ENCODE results near the gene GIPC1.

DNA sequence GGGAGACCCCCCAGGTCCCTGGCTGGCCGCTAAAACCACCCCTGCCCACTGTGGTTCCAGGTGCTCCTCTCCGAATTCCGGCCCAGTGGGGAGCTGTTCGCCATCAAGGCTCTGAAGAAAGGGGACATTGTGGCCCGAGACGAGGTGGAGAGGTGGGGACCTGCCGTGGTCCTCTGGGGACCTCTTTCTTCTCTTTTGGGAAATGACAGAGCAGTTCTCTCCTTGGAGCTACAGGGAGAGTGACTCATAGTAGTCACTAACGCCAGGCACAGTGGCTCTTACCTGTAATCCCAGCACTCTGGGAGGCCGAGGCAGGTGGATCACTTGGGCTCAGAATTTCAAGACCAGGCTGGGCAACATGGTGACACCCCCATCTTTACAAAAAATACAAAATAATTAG lies 28.1 kb downstream of the GIPC1 start:
- TF ChIP-seq, protein P1, sequence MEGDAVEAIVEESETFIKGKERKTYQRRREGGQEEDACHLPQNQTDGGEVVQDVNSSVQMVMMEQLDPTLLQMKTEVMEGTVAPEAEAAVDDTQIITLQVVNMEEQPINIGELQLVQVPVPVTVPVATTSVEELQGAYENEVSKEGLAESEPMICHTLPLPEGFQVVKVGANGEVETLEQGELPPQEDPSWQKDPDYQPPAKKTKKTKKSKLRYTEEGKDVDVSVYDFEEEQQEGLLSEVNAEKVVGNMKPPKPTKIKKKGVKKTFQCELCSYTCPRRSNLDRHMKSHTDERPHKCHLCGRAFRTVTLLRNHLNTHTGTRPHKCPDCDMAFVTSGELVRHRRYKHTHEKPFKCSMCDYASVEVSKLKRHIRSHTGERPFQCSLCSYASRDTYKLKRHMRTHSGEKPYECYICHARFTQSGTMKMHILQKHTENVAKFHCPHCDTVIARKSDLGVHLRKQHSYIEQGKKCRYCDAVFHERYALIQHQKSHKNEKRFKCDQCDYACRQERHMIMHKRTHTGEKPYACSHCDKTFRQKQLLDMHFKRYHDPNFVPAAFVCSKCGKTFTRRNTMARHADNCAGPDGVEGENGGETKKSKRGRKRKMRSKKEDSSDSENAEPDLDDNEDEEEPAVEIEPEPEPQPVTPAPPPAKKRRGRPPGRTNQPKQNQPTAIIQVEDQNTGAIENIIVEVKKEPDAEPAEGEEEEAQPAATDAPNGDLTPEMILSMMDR (IDR thresholded peaks at IDR 0.05): no peak
- TF ChIP-seq POLR2A (IDR thresholded peaks at IDR 0.05): no peak

Data from vagina (tissue), 2 donors.